ENCODE results near the gene RASSF4.

GRCh38 chr10:45006276-45007030 is 46.9 kb downstream of the RASSF4 start:
- TF ChIP-seq POLR2AphosphoS5 (IDR thresholded peaks at IDR 0.05; ENCODE audit: control insufficient read depth, insufficient read depth, low read depth, low read length) (no peak), RBBP5 (IDR thresholded peaks at IDR 0.05; ENCODE audit: borderline replicate concordance, insufficient read depth, low read length, poor library complexity, severe bottlenecking) (no peak)
